GM21825 (cell line): Measurements from ENCODE around the gene DNPH1.
A peak's percentile ranks its signal among the peaks of the same experiment; 100 is the strongest.

Source experiments
- ATAC-seq: cut with Tn5 transposase; IDR thresholded peaks from one replicate; pipeline ENCODE4 v1.9.1; 2021; ENCODE audit warnings: mild to moderate bottlenecking, moderate library complexity; ENCODE audit not compliant: unreplicated experiment

The DNPH1 gene

GRCh38 chr6:43247114-43247999 is 18.1 kb upstream of the DNPH1 start:
- ATAC-seq = peak; percentile 85

GRCh38 chr6:43246301-43247113 is 17.2 kb upstream of the DNPH1 start:
- ATAC-seq = peak; percentile 29

- ATAC-seq = no peak
These were observed 14.5 kb upstream of the DNPH1 start for GRCh38 chr6:43243664-43244321.

GRCh38 chr6:43242908-43243663 is 13.8 kb upstream of the DNPH1 start, which contains the start of gene TTBK1:
TTBK1 (plus strand) TSS chr6:43243481; CDS start chr6:43246661, 3,180 bp downstream.
- ATAC-seq = no peak

GRCh38 chr6:43241446-43241845 is 12.2 kb upstream of the DNPH1 start:
- no peak for ATAC-seq

GRCh38 chr6:43240950-43241349 is 11.7 kb upstream of the DNPH1 start:
- ATAC-seq = no peak

- no peak for ATAC-seq
These were observed 9.8 kb upstream of the DNPH1 start for GRCh38 chr6:43239054-43239453.

GRCh38 chr6:43235841-43236240 is 6.6 kb upstream of the DNPH1 start:
- no peak for ATAC-seq

- ATAC-seq = no peak
These were observed 2.6 kb upstream of the DNPH1 start for GRCh38 chr6:43231735-43232450.

- no peak for ATAC-seq
These were observed 1.8 kb upstream of the DNPH1 start for GRCh38 chr6:43231053-43231452.

- no peak for ATAC-seq
These were observed 731 bp upstream of the DNPH1 start for GRCh38 chr6:43229803-43230620.

- no peak for ATAC-seq
These were observed 3.0 kb downstream of the DNPH1 start for GRCh38 chr6:43226192-43226851.

- ATAC-seq = no peak
These were observed 6.1 kb downstream of the DNPH1 start for GRCh38 chr6:43223175-43223574.

- no peak for ATAC-seq
These were observed 6.7 kb downstream of the DNPH1 start for GRCh38 chr6:43222418-43223059.

- no peak for ATAC-seq
These were observed 8.0 kb downstream of the DNPH1 start for GRCh38 chr6:43221046-43221972.

GRCh38 chr6:43220439-43220951 is 8.8 kb downstream of the DNPH1 start:
- ATAC-seq = no peak

- no peak for ATAC-seq
These were observed 9.5 kb downstream of the DNPH1 start for GRCh38 chr6:43219814-43220213.
